ENCODE data around the gene SUGCT.
"Not testable (repeated sequence)": the region's sequence is repeated elsewhere in the genome, so short reads cannot be mapped to it uniquely, and the experiment has no call there.

SUGCT gene

DNA sequence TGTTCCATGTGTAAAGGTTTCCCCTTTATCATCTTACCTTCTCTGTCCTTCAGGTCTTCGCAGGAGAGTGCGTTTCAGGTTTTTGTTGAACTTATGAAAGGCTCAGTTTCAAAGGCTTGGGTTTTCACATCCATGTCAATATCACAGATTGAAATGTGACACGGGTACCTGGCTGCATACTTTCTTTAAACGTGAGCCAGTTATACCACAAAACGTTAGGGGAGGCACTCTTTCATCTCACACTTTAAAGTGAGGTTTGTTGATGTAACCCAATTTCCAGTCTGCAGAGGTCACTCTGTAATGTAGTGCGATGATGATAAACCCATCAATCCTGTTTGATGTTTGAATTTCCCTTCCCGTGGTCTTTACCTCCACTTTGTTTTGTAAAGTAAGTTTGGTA, 506.9 kb downstream of the SUGCT start:
- DNase-seq: no peak

DNA sequence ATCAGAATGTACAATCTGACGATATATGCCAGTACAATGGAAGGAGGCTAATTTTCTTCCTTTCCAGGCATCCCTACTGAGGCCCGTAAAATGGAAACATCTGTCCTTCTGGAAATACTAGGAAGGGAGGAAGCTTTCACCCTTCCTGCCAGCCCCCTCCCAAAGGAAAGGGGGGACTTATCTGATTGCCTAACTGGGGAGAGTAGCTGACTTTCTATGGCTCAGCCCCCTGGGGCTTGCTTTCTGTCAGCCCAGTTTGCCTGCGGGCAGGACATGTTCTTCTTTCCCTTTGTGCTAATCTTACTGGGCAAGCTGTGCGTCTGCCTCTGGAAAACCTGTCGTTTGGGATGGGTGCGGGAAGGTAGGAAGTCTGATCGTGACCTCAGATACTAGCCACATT, 508.9 kb downstream of the SUGCT start:
- no peak for DNase-seq

GRCh38 chr7:40644454-40645188, 509.8 kb downstream of the SUGCT start:
- no peak for DNase-seq

DNA sequence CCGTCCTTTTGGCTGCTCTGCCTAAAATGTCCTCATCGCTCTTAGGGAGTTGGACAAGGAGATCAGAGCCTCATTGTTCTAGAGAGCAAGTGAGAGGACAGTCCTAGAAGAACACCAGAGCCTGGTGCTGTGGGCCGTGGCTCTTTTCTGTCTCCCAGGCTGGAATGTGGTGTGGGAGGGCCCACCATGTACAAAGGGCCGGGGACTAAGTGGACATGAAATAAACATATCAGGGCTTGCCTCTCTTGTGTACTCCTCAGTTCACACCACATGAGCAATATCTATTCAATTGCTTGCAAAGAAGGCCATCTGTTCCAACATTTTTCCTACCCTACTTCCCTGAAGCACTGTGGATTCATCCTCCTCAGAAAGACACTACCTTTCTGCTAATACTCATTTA, 510.4 kb downstream of the SUGCT start:
- no peak for DNase-seq

GRCh38 chr7:40646717-40647116, 511.9 kb downstream of the SUGCT start:
- DNase-seq: no peak

GRCh38 chr7:40647719-40648118, 512.9 kb downstream of the SUGCT start:
- DNase-seq: no peak

DNA sequence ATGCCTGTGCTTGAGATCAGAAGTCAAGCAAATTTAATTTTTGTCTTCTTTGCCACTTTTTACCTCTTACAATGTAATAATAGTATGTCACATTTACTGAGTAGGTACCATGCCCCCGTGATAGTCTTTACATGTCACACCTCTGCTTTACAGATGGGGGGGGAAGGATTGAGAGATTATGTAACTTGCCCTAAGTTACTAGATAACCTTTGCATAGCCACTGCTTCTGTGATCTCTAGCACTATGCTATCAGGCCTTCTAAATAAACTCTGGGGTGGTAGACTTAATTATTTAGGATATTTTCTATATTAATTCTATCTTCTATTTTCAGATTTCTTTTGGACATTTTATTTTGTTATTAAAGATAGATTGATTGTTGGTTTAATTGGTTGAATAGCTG, 514.4 kb downstream of the SUGCT start:
- no peak for DNase-seq

- DNase-seq: not testable (repeated sequence)
These were observed 516.1 kb downstream of the SUGCT start for GRCh38 chr7:40650903-40651302.

- no peak for DNase-seq
These were observed 519.4 kb downstream of the SUGCT start for GRCh38 chr7:40654171-40654570.

GRCh38 chr7:40655426-40655825, 520.6 kb downstream of the SUGCT start:
- no peak for DNase-seq

DNA sequence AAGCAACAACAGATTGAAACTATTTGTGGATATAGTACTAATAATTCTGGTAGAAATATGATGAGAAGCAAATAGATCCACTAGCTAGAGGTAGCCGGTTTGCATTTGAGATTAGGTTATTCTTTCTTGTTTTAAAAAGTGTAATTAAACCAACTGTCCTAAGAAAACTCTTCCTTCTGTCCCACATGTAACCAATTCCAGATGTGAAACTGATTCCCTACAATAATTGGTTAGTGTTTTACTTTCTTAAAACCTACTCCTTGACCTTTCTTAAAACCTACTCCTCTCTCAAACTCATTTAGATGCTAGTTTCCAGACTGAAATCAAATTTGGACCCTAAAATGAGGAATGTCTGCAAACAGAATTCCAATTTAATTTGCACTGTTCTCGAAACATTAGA, 521.5 kb downstream of the SUGCT start:
- no peak for DNase-seq

DNA sequence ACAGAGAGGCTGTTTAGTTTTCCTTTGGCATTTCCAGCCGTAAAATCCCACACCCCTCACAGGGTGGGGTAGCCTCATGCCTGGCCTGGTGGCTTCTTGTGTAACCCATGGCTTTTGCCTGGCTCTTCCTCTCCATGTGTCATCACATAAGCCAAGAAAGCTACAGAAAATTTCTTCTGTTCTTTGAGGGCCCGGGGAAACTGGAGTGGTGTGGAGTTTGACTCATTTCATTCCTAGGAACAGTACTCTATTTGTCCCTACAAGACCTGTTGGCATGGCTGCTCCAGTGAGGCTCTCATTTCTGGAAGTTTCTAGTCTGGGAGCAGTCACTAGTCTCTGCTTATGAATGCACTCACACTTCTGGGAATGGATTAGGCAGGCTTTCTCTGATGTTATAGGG, 523.9 kb downstream of the SUGCT start:
- no peak for DNase-seq

- DNase-seq: no peak
These were observed 524.4 kb downstream of the SUGCT start for GRCh38 chr7:40659231-40659630.

DNA sequence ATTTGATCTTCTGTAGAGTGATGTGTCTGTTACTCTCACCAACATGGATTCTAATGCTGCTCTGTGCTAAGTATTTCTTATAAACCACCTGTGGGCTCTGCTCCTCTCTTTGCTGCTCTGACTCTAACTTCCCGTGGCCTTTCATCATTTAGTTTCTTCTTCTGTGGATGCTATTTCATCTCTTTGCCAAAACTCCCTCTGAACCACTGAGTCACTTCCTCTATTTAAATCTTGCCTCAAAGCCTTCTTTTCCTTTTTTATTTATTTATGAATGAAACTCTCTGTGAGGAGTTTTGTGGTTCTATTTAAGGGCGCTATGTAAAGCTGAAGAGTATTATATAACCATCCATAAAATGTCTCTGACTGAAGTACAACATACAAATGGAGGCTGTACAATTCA, 538.5 kb downstream of the SUGCT start:
- DNase-seq: no peak

DNA sequence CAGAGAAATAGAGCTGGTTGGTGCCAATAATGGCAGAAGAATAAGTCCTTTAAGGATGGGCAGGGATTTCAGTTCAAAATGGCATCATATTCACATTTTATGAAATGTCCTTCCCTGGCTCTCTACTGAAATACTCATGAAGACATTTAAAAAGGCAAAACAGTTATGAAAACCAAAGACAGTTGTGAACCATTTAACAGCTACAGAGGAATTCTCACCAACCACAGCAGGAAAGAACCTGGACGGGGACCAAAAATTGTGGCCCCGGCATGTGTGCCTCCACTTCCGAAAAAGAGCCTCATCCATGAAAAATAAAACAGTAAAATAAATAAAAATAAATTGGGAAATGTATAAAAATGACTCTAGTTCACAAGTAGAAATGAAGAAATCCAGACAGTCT, 539.5 kb downstream of the SUGCT start:
- no peak for DNase-seq

DNA sequence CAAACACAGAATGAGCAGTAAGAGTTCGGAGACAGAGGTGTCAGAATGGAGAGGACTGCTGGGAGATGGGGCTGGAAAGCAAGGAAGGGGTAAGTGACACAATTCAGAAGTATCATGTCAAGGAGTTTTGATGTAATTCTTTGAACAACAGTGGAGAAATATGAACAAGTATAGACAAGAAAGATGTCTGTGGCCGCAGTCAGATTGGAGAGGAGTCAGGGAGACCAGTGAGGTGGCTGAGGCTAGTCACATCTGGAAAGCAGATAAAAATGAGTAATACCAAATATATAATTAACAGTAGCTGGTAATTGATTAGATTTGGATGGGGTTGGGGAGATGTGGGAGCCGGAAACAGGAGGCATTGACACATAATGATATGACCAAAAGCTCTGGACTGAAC, 540.9 kb downstream of the SUGCT start:
- no peak for DNase-seq

GRCh38 chr7:40676221-40676620, 541.4 kb downstream of the SUGCT start:
- no peak for DNase-seq

- no peak for DNase-seq
These were observed 545.9 kb downstream of the SUGCT start for GRCh38 chr7:40680657-40681056.

- DNase-seq: no peak
These were observed 547.9 kb downstream of the SUGCT start for GRCh38 chr7:40682696-40683095.

DNA sequence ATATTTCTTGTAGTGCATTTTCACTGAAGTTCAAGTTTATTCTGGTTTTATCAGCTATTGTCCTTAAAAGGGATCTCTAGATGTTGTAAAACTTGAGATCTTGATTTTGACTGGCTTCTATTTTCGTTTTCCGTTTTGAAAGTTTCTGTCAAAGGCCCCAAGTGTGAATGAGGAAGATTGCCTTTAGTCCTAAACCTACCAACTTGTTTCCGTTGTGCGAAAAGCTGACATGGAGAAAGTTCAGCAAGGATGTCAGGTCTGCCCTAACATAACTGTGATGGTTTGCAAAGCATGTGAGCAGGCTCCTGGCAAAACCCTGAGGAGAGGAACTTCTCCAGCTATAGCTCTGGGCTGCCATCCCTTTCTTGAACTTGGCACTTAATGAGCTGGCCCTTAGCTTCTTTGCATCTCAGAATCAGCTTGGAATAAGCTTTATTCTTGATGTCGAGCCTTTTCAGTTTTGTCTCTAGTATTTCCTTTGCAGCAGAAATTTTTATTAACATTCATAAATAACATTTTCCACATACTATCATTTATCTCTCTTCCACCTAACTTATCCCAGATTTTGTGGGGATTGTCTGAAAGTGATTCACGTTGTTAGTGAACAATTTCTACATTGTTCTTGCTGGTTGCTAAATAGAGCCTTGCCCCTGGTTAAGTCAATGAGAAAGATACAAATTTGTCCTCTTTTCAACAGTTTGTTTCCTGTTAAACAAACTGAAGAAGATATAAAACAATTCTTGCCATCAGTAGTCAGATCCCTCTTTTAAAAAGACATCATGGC, 559.4 kb downstream of the SUGCT start:
- no peak for DNase-seq

GRCh38 chr7:40694991-40695390, 560.2 kb downstream of the SUGCT start:
- DNase-seq: no peak

DNA sequence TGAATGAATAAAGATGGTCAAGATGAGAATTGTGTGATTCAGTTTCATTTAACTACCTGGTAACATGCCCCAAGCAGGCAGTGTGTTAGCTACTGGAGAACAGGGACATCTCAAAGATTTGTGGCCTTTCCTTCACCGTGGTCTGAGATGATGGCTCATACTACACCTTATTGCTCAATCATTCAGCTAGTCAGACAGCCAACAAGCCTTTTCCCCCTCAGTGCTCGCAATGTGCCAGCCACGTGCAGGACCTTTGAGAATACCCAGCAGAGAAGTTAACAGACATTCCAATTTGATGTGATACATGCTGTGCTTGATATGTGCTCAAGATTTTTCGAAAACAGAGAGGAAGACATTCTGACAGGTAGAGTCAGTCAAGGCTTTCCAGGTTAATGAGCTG, 562.8 kb downstream of the SUGCT start:
- DNase-seq: no peak

GRCh38 chr7:40698214-40698920, 563.6 kb downstream of the SUGCT start:
- no peak for DNase-seq

DNA sequence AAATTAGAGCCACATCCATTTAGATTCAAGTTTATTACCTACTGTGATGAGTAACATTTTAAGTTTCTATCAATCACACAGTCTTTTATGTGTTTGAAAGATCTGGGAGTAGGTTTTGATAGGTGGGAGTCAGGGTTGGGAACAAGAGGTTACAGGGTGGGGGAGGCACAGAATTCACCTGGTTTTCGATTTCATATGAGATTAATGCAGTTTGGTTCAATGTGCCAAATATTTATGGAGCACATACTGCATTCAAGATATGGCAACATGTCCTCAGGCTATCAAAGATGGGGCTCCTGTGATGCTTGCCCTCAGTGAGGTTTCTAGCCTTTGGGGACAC, 564.1 kb downstream of the SUGCT start:
- no peak for DNase-seq
